RWPE1 (cell line): ENCODE results near the gene EPO.
A peak's percentile ranks its signal among the peaks of the same experiment; 100 is the strongest.

Experiments used
- CTCF ChIA-PET: fragments of 350-600 bp; sonication (Branson Sonifier 250); formaldehyde crosslinking; extraction: SDS; loops from one replicate; lab custom pipeline; 2021; lab: Yijun Ruan, JAX
- POLR2A ChIA-PET: fragments of 400-600 bp; formaldehyde crosslinking; extraction: SDS; loops from one replicate; lab custom pipeline; 2020; ENCODE audit warnings: antibody characterized with exemption; ENCODE audit not compliant: low non-redundant PET; lab: Yijun Ruan, JAX
- DNase-seq: peaks from one replicate; pipeline ENCODE4 v3.0.0; 2012; ENCODE audit warnings: low spot score
- H3K27ac ChIP-seq: fragments of 450-650 bp; 2 replicates; pipeline ENCODE4 v1.5.1; 2017
- TF ChIP-seq, protein P1 (sequence below): fragments of 450-650 bp; conservative IDR thresholded peaks from 2 replicates; pipeline ENCODE4 v1.5.1; 2017; ENCODE audit warnings: low read depth, mild to moderate bottlenecking

Gene EPO

DNA sequence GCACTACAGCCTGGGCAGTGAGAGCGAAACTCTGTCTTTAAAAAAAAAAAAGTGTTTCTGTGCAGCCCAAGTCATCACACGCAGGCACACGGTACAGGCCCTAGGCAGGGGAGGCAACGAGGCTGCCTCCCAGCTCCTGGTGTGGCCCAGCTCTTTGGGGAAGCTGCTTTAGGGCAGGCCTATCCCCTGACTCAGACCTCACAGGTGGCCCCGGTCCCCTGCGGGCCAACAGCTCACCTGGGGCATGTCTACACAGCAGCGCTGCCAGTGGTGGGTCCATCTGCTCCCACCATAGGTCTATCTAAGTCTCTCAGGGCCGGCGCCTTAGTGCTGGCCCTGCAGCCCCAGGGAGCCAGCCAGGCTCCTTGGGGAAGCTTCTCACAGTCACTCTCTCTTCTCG lies 44.6 kb downstream of the EPO start:
- ChIA-PET CTCF (interaction anchor here (0.7 to 2.3 kb wide), 4 partner anchors 19 to 88 kb away, joined by 3 to 7 read pairs (median 4); partner anchors contain the start of gene SLC12A9), POLR2A (no interaction called here)
- H3K27ac ChIP-seq: peak overlapping the region; percentile 1; the same call in 1 of the 2 replicates
- TF ChIP-seq, protein P1, sequence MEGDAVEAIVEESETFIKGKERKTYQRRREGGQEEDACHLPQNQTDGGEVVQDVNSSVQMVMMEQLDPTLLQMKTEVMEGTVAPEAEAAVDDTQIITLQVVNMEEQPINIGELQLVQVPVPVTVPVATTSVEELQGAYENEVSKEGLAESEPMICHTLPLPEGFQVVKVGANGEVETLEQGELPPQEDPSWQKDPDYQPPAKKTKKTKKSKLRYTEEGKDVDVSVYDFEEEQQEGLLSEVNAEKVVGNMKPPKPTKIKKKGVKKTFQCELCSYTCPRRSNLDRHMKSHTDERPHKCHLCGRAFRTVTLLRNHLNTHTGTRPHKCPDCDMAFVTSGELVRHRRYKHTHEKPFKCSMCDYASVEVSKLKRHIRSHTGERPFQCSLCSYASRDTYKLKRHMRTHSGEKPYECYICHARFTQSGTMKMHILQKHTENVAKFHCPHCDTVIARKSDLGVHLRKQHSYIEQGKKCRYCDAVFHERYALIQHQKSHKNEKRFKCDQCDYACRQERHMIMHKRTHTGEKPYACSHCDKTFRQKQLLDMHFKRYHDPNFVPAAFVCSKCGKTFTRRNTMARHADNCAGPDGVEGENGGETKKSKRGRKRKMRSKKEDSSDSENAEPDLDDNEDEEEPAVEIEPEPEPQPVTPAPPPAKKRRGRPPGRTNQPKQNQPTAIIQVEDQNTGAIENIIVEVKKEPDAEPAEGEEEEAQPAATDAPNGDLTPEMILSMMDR: no peak
- DNase-seq: no peak

DNA sequence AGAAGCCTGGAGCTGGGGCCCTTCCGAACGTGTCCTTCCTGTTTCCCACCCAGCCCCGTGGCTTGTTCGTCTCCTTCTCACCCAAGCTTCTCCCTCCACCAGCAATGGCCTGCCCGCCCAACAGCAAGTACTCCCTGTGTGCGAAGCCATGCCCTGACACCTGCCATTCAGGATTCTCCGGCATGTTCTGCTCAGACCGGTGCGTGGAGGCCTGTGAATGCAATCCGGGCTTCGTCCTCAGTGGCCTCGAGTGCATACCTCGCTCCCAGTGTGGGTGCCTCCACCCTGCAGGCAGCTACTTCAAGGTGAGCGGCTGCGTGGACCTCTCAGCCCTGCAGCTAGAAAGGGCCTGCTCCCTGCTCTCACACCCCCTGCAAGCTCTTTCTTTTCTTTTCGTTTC lies 45.0 kb downstream of the EPO start:
- H3K27ac ChIP-seq: peak overlapping the region; percentile 1; the same call in 1 of the 2 replicates
- no peak for DNase-seq
- TF ChIP-seq, protein P1: no peak
- POLR2A ChIA-PET: no interaction called here
- CTCF ChIA-PET: interaction anchor here (0.6 to 2.3 kb wide), 3 partner anchors 20 to 43 kb away, joined by 3 to 7 read pairs (median 3); no protein-coding TSS in a partner anchor

DNA sequence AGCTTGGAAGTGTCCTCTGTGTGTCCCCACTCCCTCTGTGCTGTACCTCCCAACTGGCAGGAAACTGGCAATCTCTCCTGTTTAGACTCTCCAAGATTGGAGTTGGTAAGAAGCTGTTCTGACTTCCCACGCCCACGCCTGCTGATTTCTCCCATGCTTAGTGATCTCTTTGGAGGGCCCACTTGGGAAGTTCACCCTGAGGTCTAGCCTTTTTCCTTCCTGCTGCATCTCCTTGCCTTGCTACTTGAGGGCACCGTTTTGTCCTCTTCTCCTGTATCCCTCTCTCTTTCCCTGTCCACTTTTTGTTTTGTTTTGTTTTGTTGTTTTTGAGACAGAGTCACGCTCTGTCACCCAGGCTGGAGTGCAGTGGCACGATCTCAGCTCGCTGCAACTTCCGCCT lies 48.5 kb downstream of the EPO start:
- no peak for DNase-seq
- CTCF ChIA-PET: interaction anchor here (0.5 to 0.6 kb wide), 2 partner anchors 10 to 69 kb away, joined by 3 read pairs; no protein-coding TSS in a partner anchor
- TF ChIP-seq, protein P1: no peak
- H3K27ac ChIP-seq: no peak overlapping the region
- POLR2A ChIA-PET: no interaction called here
